IPS-11a (cell line): ENCODE measurements around the gene SPATA31E1.
"Not testable (repeated sequence)": the region's sequence is repeated elsewhere in the genome, so short reads cannot be mapped to it uniquely, and the experiment has no call there.

Experiments
- H3K4me3 ChIP-seq: one replicate; pipeline ENCODE4 v1.5.1; 2013; ENCODE audit warnings: low read depth, low read length, control low read depth

SPATA31E1 gene

DNA sequence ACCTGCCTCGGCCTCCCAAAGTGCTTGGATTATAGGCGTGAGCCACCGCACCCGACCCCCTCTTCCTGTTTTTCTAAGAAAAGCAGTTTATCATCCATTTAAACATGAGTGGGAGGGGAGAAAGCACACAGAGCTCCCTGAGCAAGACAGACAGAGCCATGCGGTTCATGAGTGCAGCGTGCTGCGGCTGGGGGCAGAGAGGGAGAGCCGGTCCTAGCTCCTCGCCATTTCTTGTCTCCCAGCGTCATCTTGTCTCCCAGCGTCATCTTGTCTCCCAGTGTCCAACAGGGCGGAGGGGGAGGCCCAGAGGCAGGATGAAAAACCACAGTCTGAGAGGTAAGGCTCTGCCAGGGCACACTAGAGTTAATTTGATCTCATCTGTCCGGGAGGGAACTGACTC lies 36.3 kb downstream of the SPATA31E1 start:
- H3K4me3 ChIP-seq, result not testable (repeated sequence)

DNA sequence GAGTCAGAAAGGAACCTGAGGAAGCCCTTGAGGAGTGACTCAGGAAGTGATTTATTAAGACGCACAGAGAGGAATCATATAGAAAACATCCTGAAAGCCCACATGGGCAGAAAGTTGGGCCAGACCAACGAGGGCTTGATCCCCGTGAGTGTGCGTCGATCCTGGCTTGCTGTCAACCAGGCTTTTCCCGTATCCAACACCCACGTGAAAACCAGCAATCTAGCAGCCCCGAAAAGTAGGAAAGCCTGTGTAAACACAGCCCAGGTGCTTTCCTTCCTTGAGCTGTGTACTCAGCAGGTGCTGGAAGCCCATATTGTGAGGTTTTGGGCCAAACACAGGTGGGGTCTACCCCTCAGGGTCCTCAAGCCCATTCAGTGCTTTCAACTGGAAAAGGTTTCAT lies 38.9 kb downstream of the SPATA31E1 start:
- not testable (repeated sequence) for H3K4me3 ChIP-seq

DNA sequence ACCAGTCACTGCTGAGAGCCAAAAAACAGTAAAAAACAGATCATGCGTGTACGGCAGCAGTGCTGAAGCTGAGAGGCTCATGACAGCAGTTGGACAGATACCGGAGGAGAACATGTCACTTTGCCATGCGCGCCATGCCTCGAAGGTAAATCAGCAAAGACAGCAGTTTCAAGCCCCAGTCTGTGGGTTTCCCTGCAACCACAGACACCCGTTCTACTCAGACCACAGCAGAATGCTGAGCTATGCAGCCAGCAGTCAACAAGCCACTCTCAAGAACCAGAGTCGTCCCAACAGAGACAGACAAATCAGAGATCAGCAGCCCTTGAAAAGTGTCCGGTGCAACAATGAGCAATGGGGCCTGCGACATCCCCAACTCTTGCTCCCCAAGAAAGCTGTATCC lies 40.3 kb downstream of the SPATA31E1 start:
- not testable (repeated sequence) for H3K4me3 ChIP-seq

DNA sequence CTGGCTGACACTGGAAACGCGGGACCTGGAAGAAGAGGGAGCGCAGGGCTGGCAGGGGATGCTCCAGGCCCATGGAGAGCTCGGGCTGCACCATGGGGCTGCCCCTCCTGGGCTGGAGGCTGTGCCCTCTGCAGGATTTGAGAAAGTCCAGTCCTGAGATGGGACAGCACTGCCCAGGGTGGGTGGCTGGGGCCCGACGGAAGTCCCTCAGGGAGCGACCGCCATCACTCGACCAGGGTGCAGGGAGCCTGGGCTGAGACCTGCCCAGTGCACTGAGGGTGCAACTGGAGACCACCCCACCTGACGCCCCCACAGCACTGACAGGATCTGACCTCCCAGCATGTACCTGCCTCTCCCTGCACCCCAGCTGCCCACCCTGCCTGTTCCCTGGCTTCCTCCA lies 42.2 kb downstream of the SPATA31E1 start:
- H3K4me3 ChIP-seq, result not testable (repeated sequence)

DNA sequence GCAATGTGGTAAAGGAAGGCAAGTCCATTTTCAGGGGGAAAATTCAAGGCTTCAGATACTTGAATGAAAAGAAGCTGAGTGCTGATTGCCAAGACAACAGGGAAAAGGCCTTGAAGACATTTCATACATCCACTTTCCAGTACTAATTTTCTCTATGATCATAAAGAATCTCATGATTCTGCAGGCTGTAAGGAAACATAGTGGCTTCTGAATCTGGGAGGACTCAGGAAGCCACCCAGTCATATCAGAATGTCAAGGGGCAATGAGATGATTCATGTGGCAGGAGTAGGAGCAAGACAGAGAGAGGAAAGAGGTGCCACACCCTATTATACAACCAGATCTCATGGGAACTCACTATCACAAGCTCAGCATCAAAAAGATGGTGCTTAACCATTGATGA lies 46.5 kb downstream of the SPATA31E1 start:
- not testable (repeated sequence) for H3K4me3 ChIP-seq

DNA sequence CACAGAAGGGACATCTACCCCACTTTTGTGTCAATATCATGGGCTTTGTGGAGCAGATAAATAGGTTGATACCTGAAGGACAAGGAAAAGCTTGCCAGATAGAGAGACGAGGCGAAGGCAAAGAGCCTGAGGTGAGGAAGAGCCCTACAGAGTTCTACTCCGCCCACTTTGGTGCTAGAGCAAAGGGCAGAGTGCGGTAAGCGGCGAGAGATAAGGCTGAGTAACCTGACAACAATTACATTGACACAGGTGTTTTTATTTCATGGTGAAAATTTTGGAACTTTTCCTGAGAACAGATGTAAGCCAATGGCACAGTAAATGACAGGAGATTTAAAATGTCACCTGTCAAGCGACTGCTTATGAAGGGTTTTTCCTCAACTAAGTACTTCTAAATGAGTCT lies 51.8 kb downstream of the SPATA31E1 start:
- not testable (repeated sequence) for H3K4me3 ChIP-seq

DNA sequence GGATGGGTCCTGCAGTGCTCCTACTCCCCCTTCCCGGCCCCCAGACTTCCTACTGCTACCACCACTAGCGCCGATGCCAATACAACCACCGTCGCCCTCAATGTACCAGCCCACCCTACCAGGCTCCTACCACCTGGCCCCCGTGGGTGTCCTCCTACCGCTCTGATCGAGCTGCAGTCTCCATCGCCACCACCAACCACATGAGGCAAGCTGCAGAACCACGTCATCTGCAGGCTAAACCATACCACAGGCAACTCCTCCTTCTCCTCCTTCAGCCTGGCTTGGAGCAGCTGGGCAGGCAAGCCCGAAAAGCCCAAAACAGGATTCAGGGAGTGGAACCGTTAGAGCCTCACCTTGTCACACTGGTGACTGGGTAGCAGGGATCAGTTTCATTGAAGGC lies 54.7 kb downstream of the SPATA31E1 start:
- H3K4me3 ChIP-seq, result not testable (repeated sequence)

- not testable (repeated sequence) for H3K4me3 ChIP-seq
Measured at GRCh38 chr9:87937918-87938317, 55.2 kb downstream of the SPATA31E1 start.

DNA sequence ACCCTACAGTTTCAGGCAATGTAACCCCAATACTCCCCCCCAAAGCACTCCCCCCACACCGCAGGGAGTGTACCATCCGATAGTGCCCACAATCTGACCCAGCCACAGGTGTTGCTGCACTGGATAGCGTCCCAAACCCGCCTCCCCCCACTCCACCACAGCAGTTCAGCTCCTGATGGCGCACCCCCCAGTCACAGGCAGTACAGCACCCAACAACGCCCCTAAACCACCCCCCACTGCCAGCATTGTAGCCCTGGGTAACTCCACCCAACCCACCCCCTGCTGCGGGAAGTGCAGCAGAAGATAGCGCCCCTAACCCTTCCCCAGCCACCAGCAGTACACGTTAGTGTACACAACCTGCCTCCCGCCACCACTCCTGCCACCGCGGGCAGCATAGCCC lies 55.7 kb downstream of the SPATA31E1 start:
- not testable (repeated sequence) for H3K4me3 ChIP-seq
